Measurements from ENCODE around the gene TCF7.

TCF7 gene

DNA sequence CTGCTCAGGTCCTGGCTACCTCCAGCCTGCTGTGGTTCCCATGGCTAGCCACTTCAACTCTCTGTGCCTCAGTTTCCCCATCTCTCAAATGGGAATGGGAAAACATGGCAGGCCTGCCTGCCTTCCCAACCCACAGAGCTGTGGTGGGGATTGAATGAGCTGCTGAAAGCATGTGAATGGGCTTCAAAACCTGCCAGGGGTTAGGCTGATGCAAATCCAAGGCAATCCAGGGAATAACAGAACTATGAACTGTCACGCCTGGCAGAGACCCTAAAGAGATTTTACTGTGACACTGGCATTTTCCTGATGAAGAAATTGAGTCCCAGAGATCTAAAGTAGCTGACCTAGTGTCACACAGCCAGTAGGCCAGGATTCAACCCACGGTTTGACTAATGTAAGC, 29.9 kb upstream of the TCF7 start:
- DNase-seq (ENCODE audit: insufficient read length, low spot score), result no peak
- FAIRE-seq, result no peak
- TF ChIP-seq, protein P1, sequence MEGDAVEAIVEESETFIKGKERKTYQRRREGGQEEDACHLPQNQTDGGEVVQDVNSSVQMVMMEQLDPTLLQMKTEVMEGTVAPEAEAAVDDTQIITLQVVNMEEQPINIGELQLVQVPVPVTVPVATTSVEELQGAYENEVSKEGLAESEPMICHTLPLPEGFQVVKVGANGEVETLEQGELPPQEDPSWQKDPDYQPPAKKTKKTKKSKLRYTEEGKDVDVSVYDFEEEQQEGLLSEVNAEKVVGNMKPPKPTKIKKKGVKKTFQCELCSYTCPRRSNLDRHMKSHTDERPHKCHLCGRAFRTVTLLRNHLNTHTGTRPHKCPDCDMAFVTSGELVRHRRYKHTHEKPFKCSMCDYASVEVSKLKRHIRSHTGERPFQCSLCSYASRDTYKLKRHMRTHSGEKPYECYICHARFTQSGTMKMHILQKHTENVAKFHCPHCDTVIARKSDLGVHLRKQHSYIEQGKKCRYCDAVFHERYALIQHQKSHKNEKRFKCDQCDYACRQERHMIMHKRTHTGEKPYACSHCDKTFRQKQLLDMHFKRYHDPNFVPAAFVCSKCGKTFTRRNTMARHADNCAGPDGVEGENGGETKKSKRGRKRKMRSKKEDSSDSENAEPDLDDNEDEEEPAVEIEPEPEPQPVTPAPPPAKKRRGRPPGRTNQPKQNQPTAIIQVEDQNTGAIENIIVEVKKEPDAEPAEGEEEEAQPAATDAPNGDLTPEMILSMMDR (IDR thresholded peaks at IDR 0.05; ENCODE audit: insufficient read depth, missing control alignments), result no peak

DNA sequence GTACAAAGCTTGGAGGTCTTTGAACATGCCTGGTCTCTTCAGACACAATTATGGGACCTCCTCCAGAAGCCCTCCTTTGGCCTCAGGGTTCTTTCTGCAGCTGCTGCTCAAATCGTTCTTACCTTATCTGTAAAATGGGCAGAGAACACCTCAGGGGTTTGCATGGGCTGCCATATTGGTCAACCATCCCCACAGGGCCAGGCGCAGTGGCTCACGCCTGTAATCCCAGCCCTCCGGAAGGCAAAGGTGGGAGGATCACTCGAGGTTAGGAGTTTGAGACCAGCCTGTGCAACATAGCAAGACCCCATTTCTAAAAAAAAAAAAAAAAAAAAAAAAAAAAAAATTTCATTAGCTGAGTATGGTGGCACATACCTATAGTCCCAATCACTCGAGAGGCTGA, 29.1 kb upstream of the TCF7 start:
- no peak for DNase-seq (ENCODE audit: insufficient read length, low spot score)
- no peak for FAIRE-seq
- TF ChIP-seq, protein P1 (IDR thresholded peaks at IDR 0.05; ENCODE audit: insufficient read depth, missing control alignments), result no peak

DNA sequence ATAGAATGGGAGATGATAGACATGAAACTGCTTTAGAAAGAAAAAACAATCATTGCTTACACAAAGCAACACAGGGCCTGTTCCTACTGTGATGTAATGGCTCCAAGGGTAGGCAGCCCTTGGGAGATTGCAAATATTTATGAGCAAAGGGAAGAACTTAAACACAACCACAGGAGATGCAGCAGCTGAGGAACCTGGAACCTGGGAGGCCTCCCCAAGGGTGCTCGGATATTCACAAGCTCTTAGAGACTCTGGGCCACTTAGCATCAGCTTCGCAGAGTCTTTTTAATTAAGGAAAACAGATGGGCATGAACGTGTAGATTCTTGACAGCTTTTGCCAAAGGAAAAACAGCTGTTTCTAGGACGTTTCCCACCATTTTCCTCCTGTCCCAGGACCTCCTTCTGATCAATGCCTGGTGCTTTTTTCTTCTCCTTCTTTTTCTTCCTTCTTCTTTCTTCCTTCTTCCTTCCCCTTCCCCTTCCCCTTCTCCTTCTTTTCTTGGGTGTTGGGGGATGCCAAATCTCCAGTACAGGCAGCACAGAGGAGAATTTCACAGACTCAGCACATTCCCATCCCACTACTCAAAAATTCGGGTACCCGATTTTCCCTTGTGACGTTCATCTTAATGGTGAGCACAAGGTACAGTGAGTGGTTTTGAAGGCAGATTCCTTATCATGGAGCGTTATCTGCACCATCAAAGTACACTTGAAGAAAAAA, 28.1 kb upstream of the TCF7 start:
- TF ChIP-seq, protein P1 (IDR thresholded peaks at IDR 0.05; ENCODE audit: insufficient read depth, missing control alignments), result no peak
- DNase-seq (ENCODE audit: insufficient read length, low spot score), result no peak
- no peak for FAIRE-seq

DNA sequence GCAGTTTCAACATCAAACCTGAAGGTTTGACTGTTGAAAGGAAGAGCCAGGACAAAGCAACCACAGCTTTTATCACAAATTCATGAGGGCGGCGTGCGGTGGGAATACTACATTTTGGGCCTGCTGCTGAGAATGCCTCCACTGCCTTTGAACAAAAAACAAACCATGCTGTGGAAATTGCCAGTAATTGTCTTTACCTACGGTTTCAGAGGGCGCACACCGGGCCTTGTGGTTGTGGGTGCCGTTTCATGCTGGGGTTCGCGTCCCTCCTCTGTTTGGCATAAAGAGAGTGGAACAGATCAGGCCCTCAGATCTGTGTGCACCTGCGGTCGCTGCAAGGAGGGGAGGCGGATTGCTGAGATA, 27.6 kb upstream of the TCF7 start:
- no peak for FAIRE-seq
- TF ChIP-seq, protein P1 (IDR thresholded peaks at IDR 0.05; ENCODE audit: insufficient read depth, missing control alignments), result no peak
- DNase-seq (ENCODE audit: insufficient read length, low spot score), result no peak

DNA sequence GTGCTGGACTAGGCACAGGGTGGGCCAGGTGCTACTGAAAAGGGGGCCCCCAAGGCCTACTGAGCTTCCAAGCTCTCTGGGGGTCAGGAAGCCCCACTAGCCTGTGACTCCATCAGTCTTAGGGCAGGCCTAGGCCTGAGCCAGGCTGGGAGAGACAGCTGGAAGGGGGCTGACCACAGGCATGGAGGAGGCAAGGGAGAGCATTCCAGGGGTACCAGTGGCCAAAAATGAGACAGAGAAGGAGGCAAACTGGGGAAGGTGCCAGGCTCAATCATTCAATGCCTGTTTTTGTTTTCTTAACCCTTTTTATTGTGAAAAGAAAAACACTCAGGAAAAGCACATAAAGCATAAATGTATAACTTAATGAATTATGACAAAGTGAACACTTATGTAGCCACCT, 26.2 kb upstream of the TCF7 start:
- TF ChIP-seq, protein P1 (IDR thresholded peaks at IDR 0.05; ENCODE audit: insufficient read depth, missing control alignments), result no peak
- FAIRE-seq, result no peak
- DNase-seq (ENCODE audit: insufficient read length, low spot score), result no peak

DNA sequence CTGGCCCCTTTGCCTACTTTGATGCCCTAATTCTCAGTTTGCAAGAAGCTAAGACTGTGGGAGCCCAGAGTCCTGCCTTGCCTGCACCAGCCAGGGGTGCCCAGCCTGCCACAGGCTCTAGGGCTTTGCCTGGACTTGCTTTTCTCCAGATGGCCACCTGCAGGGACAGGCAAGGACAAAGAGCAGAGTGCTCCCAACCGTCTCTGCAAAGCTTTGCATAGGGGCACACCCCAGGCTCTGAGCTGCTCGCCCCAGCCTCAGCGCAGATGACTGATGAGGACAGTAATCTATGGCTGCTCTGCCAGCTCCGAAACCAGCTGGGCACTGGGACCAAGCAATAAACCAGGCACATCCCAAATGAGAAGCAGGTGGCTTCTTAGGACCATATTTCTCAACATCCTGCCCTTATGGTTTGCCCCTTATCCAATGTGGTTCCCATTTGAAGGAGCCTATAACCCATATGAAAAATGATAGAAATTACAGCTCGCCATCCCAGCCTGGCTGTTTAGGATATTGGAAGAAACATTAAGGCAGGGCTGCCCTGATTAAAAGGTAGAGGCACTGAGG, 25.4 kb upstream of the TCF7 start:
- FAIRE-seq (no peak), DNase-seq (ENCODE audit: insufficient read length, low spot score) (no peak)
- TF ChIP-seq, protein P1 (IDR thresholded peaks at IDR 0.05; ENCODE audit: insufficient read depth, missing control alignments), result no peak

DNA sequence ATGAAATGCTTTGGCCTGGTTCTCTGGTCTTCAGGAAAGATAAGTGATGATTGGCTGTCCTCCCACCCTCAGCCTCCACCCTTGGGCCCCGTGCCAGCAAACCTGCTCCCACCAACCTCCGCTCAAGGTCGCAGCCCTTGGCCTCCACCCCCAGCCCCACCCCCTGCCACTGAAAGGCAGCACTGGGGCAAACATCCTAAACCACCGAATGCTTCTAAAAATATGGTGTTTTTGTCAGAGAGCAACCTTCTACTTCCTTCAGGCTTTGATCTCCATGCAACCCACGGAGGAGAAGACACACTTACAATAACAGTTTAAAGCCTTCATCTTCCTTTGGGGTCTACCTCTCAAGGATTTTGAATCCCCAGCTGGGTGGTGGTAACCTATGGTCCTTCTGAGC, 24.0 kb upstream of the TCF7 start:
- FAIRE-seq (no peak), DNase-seq (ENCODE audit: insufficient read length, low spot score) (no peak)
- TF ChIP-seq, protein P1 (IDR thresholded peaks at IDR 0.05; ENCODE audit: insufficient read depth, missing control alignments), result no peak

Measured in D721Med (cell line).